ENCODE data around the gene RPL28. TPM values are rescaled to one million over a fixed set of nuclear protein-coding genes. Genes with fewer than 3 reads are reported as not detected.
"Not testable (repeated sequence)": the region's sequence is repeated elsewhere in the genome, so short reads cannot be mapped to it uniquely, and the experiment has no call there.

The RPL28 gene
- total and polyA plus RNA-seq, 5 donors: 656 to 1,015 (median 773) TPM

DNA sequence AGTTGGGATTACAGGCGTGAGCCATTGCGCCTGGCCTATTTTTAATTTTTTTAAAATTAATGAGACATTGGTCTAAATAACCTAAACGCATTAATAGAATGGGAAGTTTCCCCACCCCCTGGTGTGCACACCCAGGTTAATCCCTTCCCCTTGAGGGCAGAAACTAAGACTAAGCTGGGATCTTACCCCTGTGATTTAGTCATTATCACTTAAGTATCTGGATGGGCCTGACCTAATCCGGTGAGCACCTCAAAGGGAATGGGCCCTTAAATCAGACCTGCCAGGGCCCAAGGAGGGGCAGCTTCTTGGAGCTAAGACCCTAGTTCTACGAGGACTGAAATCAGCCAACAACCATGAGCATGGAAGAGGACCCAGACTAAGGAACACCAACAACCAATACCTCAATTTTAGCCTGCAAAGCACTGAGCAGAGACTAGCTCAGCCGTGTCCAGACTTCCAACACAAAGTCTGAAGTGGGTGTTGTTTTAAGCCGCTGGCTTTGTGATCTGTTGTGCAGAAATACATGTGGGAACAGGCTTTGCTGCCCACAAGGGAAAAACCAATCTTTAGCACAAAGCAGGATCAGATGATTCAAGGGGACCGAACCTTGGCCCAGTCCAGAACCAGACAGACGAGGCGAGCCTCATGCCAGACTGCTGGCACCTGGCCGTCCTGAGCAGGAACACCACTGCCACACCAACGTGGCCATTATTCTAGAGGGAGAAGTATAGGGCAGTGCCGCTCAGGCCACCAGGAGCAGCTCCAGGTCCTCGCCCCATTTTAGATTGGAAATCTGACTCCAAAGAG, 14.8 kb downstream of the RPL28 start:
- DNase-seq (peak in 2 of 3 donors; percentile 11 to 16), ATAC-seq (no peak)
- Histone ChIP-seq H3K4me1 (ENCODE audit: control insufficient read depth, insufficient read depth, low read length) (no peaks in the 10 kb centered on the region), H3K4me3 (ENCODE audit: low read length) (no peak overlapping the region), H3K27ac (ENCODE audit: low read length) (no peak overlapping the region), H3K27me3 (ENCODE audit: control insufficient read depth, insufficient read depth) (no peaks in the 10 kb centered on the region), H3K9me3 (ENCODE audit: control insufficient read depth, low read length) (no peaks in the 10 kb centered on the region)
- 87% methylated on average over 14 of the region's 14 CpGs for WGBS
- intact Hi-C loops (cut with DNase I): no loop called here

GRCh38 chr19:55401390-55401789, 15.7 kb downstream of the RPL28 start:
- peak in 1 of 2 donors; percentile 8 for ATAC-seq
- H3K27ac ChIP-seq (ENCODE audit: low read length); H3K9me3 ChIP-seq (ENCODE audit: control insufficient read depth, low read length); H3K27me3 ChIP-seq (ENCODE audit: control insufficient read depth, insufficient read depth); H3K4me1 ChIP-seq (ENCODE audit: control insufficient read depth, insufficient read depth, low read length); intact Hi-C loops (cut with DNase I); H3K4me3 ChIP-seq (ENCODE audit: low read length): not testable (repeated sequence)
- DNase-seq: peak in 1 of 3 donors; percentile 34
- WGBS: 87% methylated on average over 21 of the region's 28 CpGs

GRCh38 chr19:55402509-55402908, 16.8 kb downstream of the RPL28 start:
- intact Hi-C loops (cut with DNase I): no loop called here
- Histone ChIP-seq H3K9me3 (ENCODE audit: control insufficient read depth, low read length) (no peaks in the 10 kb centered on the region), H3K4me1 (ENCODE audit: control insufficient read depth, insufficient read depth, low read length) (peaks cover 7% of the 10 kb centered on the region), H3K27me3 (ENCODE audit: control insufficient read depth, insufficient read depth) (no peaks in the 10 kb centered on the region), H3K27ac (ENCODE audit: low read length) (no peak overlapping the region), H3K4me3 (ENCODE audit: low read length) (no peak overlapping the region)
- DNase-seq: peak in 1 of 3 donors; percentile 13
- WGBS: 71% methylated on average over 2 of the region's 2 CpGs
- no peak for ATAC-seq

DNA sequence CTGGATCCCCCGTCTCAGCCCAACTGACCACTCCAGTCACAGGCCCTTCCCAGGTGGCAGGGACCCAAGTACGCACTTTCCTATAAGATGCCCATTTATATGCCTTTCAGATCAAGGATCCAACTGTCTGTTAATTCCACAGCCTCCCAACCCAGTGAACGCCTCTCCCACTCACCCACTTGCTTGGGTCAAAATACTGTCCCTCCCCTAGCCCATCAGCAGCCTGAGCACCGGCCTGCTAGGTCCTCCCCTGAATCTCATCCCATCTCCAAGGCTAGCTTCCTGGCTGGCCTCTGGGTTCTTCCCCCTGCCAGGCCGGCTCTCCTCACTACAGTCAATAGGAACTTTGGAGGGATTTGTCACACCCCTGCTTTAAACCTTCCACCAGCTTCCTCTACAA, 19.9 kb downstream of the RPL28 start:
- no peaks in the 10 kb centered on the region for H3K27me3 ChIP-seq (ENCODE audit: control insufficient read depth, insufficient read depth)
- no peak for ATAC-seq
- intact Hi-C loops (cut with DNase I): no loop called here
- H3K27ac ChIP-seq (ENCODE audit: low read length): no peak overlapping the region
- peak in 1 of 3 donors; percentile 30 for DNase-seq
- H3K9me3 ChIP-seq (ENCODE audit: control insufficient read depth, low read length): no peaks in the 10 kb centered on the region
- 86% methylated on average over 5 of the region's 5 CpGs for WGBS
- peaks cover 12% of the 10 kb centered on the region for H3K4me1 ChIP-seq (ENCODE audit: control insufficient read depth, insufficient read depth, low read length)
- no peak overlapping the region for H3K4me3 ChIP-seq (ENCODE audit: low read length)

DNA sequence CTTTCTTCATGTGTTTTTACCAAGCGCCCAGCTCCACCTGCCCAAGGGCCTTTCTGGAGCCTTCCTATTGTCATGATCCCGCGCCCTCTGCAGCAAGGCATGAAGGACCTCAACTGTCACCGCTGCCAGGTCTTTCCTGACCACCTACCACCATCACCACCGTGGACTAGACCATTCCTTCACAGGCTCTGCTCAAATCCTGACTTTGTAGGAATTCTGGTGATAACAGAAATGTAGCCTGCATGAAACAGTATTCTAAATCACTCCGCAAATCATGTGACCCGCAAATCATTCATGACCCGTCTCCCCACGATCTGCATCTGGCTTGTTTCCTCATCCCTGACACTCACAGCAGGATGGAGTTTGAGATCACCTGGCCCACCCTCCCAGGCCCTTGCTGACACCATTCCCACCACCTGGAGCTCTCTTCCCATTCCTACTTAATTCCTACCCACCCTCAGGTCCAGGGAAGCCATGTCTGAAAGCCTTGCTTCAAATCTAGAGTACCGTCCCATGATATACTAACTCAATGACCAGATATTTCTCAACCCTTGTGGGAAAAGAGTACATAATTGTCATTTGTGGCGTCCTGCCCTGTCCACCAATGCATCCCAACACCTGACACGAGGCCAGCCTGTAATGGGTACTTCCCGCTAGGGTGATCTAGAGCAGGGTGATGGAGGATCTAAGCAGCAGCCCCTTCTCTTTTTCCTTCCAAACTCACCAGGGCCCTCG, 20.5 kb downstream of the RPL28 start:
- Histone ChIP-seq H3K27me3 (ENCODE audit: control insufficient read depth, insufficient read depth) (no peaks in the 10 kb centered on the region), H3K4me3 (ENCODE audit: low read length) (no peak overlapping the region), H3K9me3 (ENCODE audit: control insufficient read depth, low read length) (no peaks in the 10 kb centered on the region), H3K27ac (ENCODE audit: low read length) (no peak overlapping the region), H3K4me1 (ENCODE audit: control insufficient read depth, insufficient read depth, low read length) (peaks cover 12% of the 10 kb centered on the region)
- ATAC-seq (no peak), DNase-seq (peak in 1 of 3 donors; percentile 23)
- 81% methylated on average over 14 of the region's 14 CpGs for WGBS
- intact Hi-C loops (cut with DNase I): no loop called here

DNA sequence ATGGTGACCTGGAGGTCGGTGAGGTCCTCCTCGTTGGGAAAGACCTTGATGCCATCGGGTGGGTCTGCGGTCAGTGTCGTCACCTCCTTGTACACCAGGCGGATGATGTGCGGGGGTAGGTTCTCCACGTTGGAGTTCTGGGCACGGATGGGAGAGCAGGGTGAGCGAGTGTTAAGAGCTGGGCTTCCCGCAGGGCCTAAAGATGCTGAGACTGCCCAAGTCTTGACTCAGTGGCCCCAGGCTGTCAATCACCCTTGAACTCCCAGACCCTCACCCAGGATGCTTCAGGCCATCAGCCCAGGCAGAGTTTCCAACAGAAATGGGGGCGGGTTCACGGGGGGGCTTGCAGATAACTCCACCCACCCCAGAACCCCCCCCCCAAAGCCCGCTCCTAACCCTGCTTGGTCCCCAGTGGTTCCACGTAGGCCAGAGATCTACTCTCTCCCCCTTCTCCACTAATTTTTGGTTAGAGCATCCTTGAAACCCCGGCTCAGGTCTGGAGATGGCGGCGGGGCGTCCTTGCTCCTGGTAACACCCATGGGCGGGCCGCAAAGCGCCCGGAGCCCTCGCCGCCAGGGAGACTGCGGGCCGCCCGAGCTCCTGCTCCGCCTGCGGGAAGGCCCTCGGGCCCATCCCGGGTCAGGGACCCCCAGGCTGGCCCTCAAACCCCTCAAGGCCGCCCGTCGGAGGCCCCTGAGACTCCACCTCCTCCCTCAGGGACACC, 21.3 kb downstream of the RPL28 start:
- DNase-seq (peak; percentile 60 to 81 (median 77)), ATAC-seq (peak; percentile 0 to 11)
- intact Hi-C loops (cut with DNase I): no loop called here
- Histone ChIP-seq H3K27me3 (ENCODE audit: control insufficient read depth, insufficient read depth) (no peaks in the 10 kb centered on the region), H3K4me3 (ENCODE audit: low read length) (peak overlapping the region; percentile 94), H3K27ac (ENCODE audit: low read length) (peak overlapping the region; percentile 69), H3K4me1 (ENCODE audit: control insufficient read depth, insufficient read depth, low read length) (peaks cover 12% of the 10 kb centered on the region), H3K9me3 (ENCODE audit: control insufficient read depth, low read length) (no peaks in the 10 kb centered on the region)
- 12% methylated on average over 35 of the region's 35 CpGs for WGBS

DNA sequence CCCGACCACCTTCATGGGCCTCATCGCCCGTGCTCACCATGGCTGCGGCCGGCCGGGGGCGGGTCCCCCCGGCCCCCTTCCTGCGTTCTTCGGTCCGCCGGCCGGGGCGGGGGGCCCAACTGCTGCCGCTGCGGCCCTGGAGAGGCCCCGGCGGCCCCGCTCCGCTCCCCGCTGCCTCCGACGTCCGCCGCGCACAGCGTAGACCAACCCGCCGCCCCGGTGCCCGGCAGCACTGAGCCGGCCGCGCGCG, 21.7 kb downstream of the RPL28 start, which contains the start of gene UBE2S:
UBE2S (minus strand) TSS at position 239 of the 250 bp plus-strand sequence; CDS start at position 40, 199 bp downstream.
- Histone ChIP-seq H3K4me3 (ENCODE audit: low read length) (peak within 1 kb of the TSS; percentile 94), H3K27ac (ENCODE audit: low read length) (peak within 1 kb of the TSS; percentile 100), H3K4me1 (ENCODE audit: control insufficient read depth, insufficient read depth, low read length) (peaks cover 12% of the 10 kb centered on the region)
- ATAC-seq; intact Hi-C loops (cut with DNase I); H3K9me3 ChIP-seq (ENCODE audit: control insufficient read depth, low read length); H3K27me3 ChIP-seq (ENCODE audit: control insufficient read depth, insufficient read depth); DNase-seq: not testable (repeated sequence)
- WGBS: under 1% methylated on average over 36 of the region's 36 CpGs

GRCh38 chr19:55407800-55408532, 22.2 kb downstream of the RPL28 start:
- under 1% methylated on average over 72 of the region's 72 CpGs for WGBS

DNA sequence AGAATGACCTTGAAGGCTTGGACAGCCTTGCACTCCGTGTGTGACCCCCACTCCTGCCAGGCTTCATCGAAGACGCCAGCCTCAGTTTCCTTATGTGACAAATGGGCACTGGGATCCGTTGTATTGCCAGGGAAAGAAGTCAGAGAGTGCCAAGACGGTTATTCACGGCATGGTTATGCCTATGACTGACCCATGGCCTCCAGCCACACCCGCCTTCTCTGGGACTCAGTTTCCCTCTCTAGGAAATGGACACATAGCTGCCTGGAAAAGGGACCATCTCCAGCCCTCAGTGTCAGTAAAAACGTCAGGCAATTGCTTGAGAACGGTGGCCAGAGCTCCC, 22.8 kb downstream of the RPL28 start:
- WGBS: 67% methylated on average over 9 of the region's 9 CpGs
- Histone ChIP-seq H3K9me3 (ENCODE audit: control insufficient read depth, low read length) (no peaks in the 10 kb centered on the region), H3K4me1 (ENCODE audit: control insufficient read depth, insufficient read depth, low read length) (peaks cover 12% of the 10 kb centered on the region), H3K4me3 (ENCODE audit: low read length) (peak overlapping the region; percentile 54), H3K27me3 (ENCODE audit: control insufficient read depth, insufficient read depth) (no peaks in the 10 kb centered on the region), H3K27ac (ENCODE audit: low read length) (peak overlapping the region; percentile 100)
- ATAC-seq (no peak), DNase-seq (peak in 1 of 3 donors; percentile 32)
- intact Hi-C loops (cut with DNase I): no loop called here

More at GRCh38 chr19:55407800-55408532, 22.2 kb downstream of the RPL28 start:
- Histone ChIP-seq H3K27me3 (ENCODE audit: control insufficient read depth, insufficient read depth) (no peaks in the 10 kb centered on the region), H3K4me3 (ENCODE audit: low read length) (peak overlapping the region; percentile 94), H3K27ac (ENCODE audit: low read length) (peak overlapping the region; percentile 100), H3K9me3 (ENCODE audit: control insufficient read depth, low read length) (no peaks in the 10 kb centered on the region), H3K4me1 (ENCODE audit: control insufficient read depth, insufficient read depth, low read length) (peaks cover 12% of the 10 kb centered on the region)
- DNase-seq (peak; percentile 99), ATAC-seq (peak; percentile 97)
- intact Hi-C loops (cut with DNase I): no loop called here

DNA sequence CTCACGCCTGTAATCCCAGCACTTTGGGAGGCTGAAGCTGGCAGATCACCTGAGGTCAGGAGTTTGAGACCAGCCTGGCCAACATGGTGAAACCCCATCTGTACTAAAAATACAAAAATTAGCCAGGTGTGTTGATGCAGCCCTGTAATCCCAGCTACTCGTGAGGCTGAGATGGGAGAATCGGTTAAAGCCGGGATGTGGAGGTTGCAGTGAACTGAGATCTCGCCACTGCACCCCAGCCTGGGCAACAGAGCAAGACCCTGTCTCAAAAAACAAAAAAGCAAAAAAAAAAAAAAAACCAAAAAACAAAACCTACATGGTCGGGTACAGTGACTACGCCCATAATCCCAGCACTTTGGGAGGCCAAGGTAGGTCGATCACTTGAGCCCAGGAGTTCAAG, 23.4 kb downstream of the RPL28 start:
- WGBS: 92% methylated on average over 8 of the region's 8 CpGs
- ATAC-seq; H3K27ac ChIP-seq (ENCODE audit: low read length); H3K27me3 ChIP-seq (ENCODE audit: control insufficient read depth, insufficient read depth); intact Hi-C loops (cut with DNase I); H3K4me3 ChIP-seq (ENCODE audit: low read length); H3K9me3 ChIP-seq (ENCODE audit: control insufficient read depth, low read length): not testable (repeated sequence)
- peaks cover 12% of the 10 kb centered on the region for H3K4me1 ChIP-seq (ENCODE audit: control insufficient read depth, insufficient read depth, low read length)
- peak in 1 of 3 donors; percentile 28 for DNase-seq
